ENCODE measurements around the gene CLIP2. TPM values are rescaled to one million over a fixed set of nuclear protein-coding genes. Genes with fewer than 3 reads are reported as not detected.
"Not testable (repeated sequence)": the region's sequence is repeated elsewhere in the genome, so short reads cannot be mapped to it uniquely, and the experiment has no call there.

Gene CLIP2
- total RNA-seq (2014; rRNA removed; shearing (Covaris generic)): 33.2 and 34.2 TPM in 2 replicates

- in situ Hi-C loops (cut with HindIII; ENCODE audit: low sequenced_read_pairs): no loop called here
- DNase-seq (ENCODE audit: low spot score): peak; percentile 83
Observed at GRCh38 chr7:74289018-74289658, at the start of gene CLIP2. TSS of gene CLIP2 (plus strand) at chr7:74289407. CDS start at chr7:74317547, 28,140 bp downstream.

- in situ Hi-C loops (cut with HindIII; ENCODE audit: low sequenced_read_pairs): no loop called here
- no peak for DNase-seq (ENCODE audit: low spot score)
Observed at GRCh38 chr7:74240482-74240881, 48.7 kb upstream of the CLIP2 start.

- no peak for DNase-seq (ENCODE audit: low spot score)
- in situ Hi-C loops (cut with HindIII; ENCODE audit: low sequenced_read_pairs): no loop called here
Observed at GRCh38 chr7:74242122-74242443, 47.1 kb upstream of the CLIP2 start.

GRCh38 chr7:74246497-74246896 is 42.7 kb upstream of the CLIP2 start:
- DNase-seq (ENCODE audit: low spot score): no peak
- in situ Hi-C loops (cut with HindIII; ENCODE audit: low sequenced_read_pairs): no loop called here

GRCh38 chr7:74248156-74248555 is 41.1 kb upstream of the CLIP2 start:
- DNase-seq (ENCODE audit: low spot score): no peak
- in situ Hi-C loops (cut with HindIII; ENCODE audit: low sequenced_read_pairs): no loop called here

- DNase-seq (ENCODE audit: low spot score); in situ Hi-C loops (cut with HindIII; ENCODE audit: low sequenced_read_pairs): not testable (repeated sequence)
Observed at GRCh38 chr7:74249058-74249457, 40.1 kb upstream of the CLIP2 start.

DNA sequence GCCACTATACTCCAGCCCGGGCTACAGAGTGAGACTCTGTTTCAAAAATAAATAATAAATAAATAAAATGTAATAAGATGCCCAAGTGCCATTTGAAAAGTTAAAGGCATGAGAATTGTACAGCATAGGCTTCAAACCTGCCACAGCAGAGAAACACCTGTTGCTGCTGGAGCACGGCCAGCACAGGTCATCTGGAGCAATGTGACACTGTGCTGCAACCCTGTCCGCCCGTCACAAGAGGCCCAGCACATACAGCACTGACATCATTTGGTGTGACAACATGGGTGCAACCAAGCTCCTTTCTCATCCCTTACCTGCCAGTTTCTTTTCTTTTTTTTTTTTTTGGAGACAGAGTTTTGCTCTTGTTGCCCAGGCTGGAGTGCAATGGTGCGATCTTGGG is 36.3 kb upstream of the CLIP2 start:
- DNase-seq (ENCODE audit: low spot score): no peak
- in situ Hi-C loops (cut with HindIII; ENCODE audit: low sequenced_read_pairs): no loop called here

- DNase-seq (ENCODE audit: low spot score): no peak
Observed at GRCh38 chr7:74253331-74253730, 35.9 kb upstream of the CLIP2 start.

GRCh38 chr7:74253835-74254128 is 35.4 kb upstream of the CLIP2 start:
- in situ Hi-C loops (cut with HindIII; ENCODE audit: low sequenced_read_pairs): no loop called here
- DNase-seq (ENCODE audit: low spot score): no peak

More at GRCh38 chr7:74253331-74253730, 35.9 kb upstream of the CLIP2 start:
- in situ Hi-C loops (cut with HindIII; ENCODE audit: low sequenced_read_pairs): no loop called here

GRCh38 chr7:74254129-74254857 is 34.9 kb upstream of the CLIP2 start, which contains the start of gene RFC2:
TSS of gene RFC2 (minus strand) at chr7:74254399. CDS start at chr7:74254383, 16 bp downstream.
- in situ Hi-C loops (cut with HindIII; ENCODE audit: low sequenced_read_pairs): no loop called here
- DNase-seq (ENCODE audit: low spot score): peak; percentile 96

- DNase-seq (ENCODE audit: low spot score): no peak
- in situ Hi-C loops (cut with HindIII; ENCODE audit: low sequenced_read_pairs): no loop called here
Observed at GRCh38 chr7:74254858-74255379, 34.3 kb upstream of the CLIP2 start.

- in situ Hi-C loops (cut with HindIII; ENCODE audit: low sequenced_read_pairs); DNase-seq (ENCODE audit: low spot score): not testable (repeated sequence)
Observed at GRCh38 chr7:74255461-74255860, 33.7 kb upstream of the CLIP2 start.

DNA sequence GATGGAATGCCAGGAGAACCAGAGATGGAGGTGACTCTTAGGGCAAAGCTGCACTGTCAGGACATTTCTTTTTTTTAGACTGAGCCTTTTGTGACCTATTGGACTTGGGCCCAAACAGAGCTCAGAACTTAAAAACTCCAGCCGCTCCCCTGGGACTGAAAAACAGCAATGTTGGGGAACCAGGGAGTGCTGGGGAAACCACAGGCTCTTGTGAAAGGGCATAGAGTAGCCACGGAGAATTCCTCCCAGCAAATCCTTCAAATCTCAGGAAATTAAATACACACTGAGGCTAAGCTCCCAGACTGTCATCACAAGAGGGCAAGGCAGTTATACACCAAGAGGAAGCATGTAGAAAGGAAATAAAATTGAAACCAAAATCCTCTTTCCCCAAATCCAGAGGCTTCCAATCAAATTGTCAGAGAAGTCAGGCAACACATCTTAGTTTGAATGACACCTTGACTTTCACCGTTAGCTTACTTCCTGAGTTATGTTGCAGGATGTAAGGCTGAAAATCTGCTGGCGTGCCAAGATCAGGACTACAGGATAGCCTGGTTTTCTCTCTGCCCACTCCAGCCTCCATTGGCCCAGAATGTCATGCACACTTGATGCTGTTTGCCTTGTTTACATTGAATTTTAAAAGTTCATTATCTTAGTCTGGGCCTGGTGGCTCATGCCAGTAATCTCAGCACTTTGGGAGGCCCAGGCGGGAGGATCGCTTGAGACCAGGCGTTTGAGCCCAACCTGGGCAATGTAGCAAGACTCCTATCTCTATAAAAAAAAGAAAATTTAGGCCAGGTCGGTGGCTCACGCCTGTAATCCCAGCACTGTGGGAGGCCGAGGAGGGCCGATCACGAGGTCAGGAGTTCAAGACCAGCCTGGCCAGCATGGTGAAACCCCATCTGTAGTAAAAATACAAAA is 32.5 kb upstream of the CLIP2 start:
- in situ Hi-C loops (cut with HindIII; ENCODE audit: low sequenced_read_pairs): no loop called here
- DNase-seq (ENCODE audit: low spot score): no peak

- in situ Hi-C loops (cut with HindIII; ENCODE audit: low sequenced_read_pairs): no loop called here
- no peak for DNase-seq (ENCODE audit: low spot score)
Observed at GRCh38 chr7:74258639-74259038, 30.6 kb upstream of the CLIP2 start.

GRCh38 chr7:74262639-74263398 is 26.4 kb upstream of the CLIP2 start:
- in situ Hi-C loops (cut with HindIII; ENCODE audit: low sequenced_read_pairs): no loop called here
- DNase-seq (ENCODE audit: low spot score): no peak

DNA sequence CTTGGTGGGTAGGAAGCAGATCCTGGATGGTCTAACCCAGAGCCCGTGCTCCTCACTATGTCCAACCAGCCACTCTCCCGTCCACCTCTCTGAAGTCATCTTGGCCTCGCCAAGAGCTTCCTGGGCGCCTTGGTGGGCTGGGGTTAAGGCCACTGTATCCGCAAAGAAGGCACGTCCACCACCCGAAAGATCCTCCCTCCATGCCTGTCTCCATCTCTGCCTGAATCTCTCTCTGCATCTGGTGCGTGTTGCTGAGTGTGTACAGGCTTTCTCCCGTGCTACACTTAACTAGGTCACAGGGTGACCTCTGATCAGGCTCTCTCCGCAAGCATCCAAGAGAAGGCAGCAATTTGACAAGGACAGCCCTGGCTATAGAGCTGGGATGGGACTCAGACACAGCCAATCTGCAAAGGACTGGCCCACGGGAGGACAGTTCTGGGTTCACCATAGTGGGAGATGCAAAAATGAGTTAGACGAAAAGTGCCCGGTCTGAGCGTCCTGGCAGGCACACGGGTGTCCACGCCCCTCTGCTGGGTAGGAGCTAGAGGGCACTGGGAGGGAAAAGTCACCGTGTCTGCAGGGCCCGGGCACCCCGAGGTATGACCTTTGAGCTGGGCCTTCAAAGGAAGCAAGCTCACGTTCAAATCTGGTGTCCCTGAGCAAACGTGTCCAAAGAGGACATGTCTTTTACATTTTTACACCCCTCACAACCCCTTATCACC is 25.6 kb upstream of the CLIP2 start:
- in situ Hi-C loops (cut with HindIII; ENCODE audit: low sequenced_read_pairs): no loop called here
- DNase-seq (ENCODE audit: low spot score): no peak

- no peak for DNase-seq (ENCODE audit: low spot score)
- in situ Hi-C loops (cut with HindIII; ENCODE audit: low sequenced_read_pairs): no loop called here
Observed at GRCh38 chr7:74266191-74266963, 22.8 kb upstream of the CLIP2 start.
